Omental fat pad (tissue), 4 donors: ENCODE measurements around the gene TRIM14. TPM values are rescaled to one million over a fixed set of nuclear protein-coding genes. Genes with fewer than 3 reads are reported as not detected.

Source experiments
- ATAC-seq: fragments of 150-250 bp; one replicate; pipeline ENCODE4 v1.9.1; 2016; ENCODE audit warnings: mild to moderate bottlenecking, moderate library complexity; ENCODE audit not compliant: low FRiP score
- DNase-seq: peaks from one replicate; pipeline ENCODE4 v3.0.0-alpha.2; 2019; ENCODE audit warnings: low spot score
- CTCF ChIP-seq, 3 donors: fragments of 450-650 bp; IDR thresholded peaks; one replicate each; pipeline ENCODE4 v1.5.1; 2016 to 2017; ENCODE audit warnings: antibody characterized with exemption in 3 of 3, mild to moderate bottlenecking in 3 of 3, moderate library complexity in 2 of 3
- total RNA-seq, 4 donors: library from RNA; depleted of rRNA; stranded (reverse); fragments of >200 nt; gene quantifications; one replicate each; pipeline ENCODE4 v1.1.0, GENCODE V29; 2016

TRIM14 gene
- total RNA-seq, 4 donors from 2014 or later, result 11.7 to 25.4 (median 17.0) TPM

GRCh38 chr9:98049288-98050072, 69.5 kb downstream of the TRIM14 start:
- ATAC-seq (no peak), DNase-seq (no peak)
- TF ChIP-seq CTCF (IDR thresholded peaks at IDR 0.05), result no peak

GRCh38 chr9:98047002-98047401, 72.0 kb downstream of the TRIM14 start:
- DNase-seq (no peak), ATAC-seq (no peak)
- no peak for TF ChIP-seq CTCF (IDR thresholded peaks at IDR 0.05)

GRCh38 chr9:98046180-98046543, 72.9 kb downstream of the TRIM14 start:
- DNase-seq (no peak), ATAC-seq (no peak)
- TF ChIP-seq CTCF (IDR thresholded peaks at IDR 0.05), result no peak

GRCh38 chr9:98045234-98046179, 73.5 kb downstream of the TRIM14 start:
- DNase-seq, result no peak
- no peak for ATAC-seq
- TF ChIP-seq CTCF (IDR thresholded peaks at IDR 0.05), result no peak

- TF ChIP-seq CTCF (IDR thresholded peaks at IDR 0.05), result no peak
- DNase-seq, result no peak
- ATAC-seq, result no peak
Observed at GRCh38 chr9:98043915-98044314, 75.1 kb downstream of the TRIM14 start.

GRCh38 chr9:98040212-98040611, 78.8 kb downstream of the TRIM14 start:
- TF ChIP-seq CTCF (IDR thresholded peaks at IDR 0.05), result no peak
- DNase-seq (no peak), ATAC-seq (no peak)
